Stimulated activated CD4-positive, alpha-beta T cell treated with anti-CD3 and anti-CD28 coated beads, TNF-alpha, amount 100 ng/mL, for 4 hours (primary cell): ENCODE data around the gene TMEM107.

Experiments
- DNase-seq, 3 experiments: peaks; one replicate each; pipeline ENCODE4 v3.0.0-alpha.2; 2020; ENCODE audit warnings: low read depth in 3 of 3

TMEM107 gene

DNA sequence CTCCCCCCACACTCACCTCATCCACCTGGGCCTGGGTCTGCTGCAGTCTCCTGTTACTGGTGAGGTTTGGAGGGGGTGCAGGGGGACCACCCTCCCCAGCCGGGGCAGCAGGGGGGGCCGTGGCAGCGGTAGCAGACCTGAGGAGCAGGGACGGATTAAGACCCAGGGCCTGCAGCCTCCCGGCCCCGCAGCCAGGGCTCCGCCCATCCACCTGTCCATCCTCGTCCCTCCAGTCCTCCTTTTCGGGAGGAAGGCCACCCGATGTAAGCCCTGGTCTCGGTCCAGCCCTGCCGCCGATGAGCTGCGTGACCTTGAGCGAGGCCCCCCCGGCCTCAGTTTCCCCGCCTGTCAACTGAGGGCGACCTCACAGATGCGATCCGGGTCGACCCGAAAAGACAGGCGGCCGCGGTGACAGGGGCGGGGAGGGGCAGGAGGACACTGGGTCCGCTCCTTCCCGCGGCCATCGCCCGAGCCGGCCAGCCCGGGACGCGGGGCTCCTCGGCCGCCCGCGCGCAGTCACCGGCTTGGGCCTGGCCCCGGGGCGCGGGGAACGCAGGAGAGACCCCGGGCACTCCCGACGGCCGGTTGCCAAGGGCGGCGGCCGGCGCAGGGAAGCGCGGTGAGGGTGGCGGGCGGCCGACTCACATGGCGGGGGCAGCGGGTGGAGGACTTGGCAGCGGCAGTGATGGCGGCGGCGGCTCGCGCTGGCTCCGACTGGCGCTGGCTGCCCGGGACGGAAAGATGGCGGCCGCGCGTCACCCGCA lies 13.8 kb downstream of the TMEM107 start, which contains the start of gene VAMP2:
Gene VAMP2 (minus strand): TSS at position 716 of the 764 bp plus-strand sequence. CDS start 69 bp downstream, at position 647.
- peak; percentile 68 to 70 (median 69) for DNase-seq

DNA sequence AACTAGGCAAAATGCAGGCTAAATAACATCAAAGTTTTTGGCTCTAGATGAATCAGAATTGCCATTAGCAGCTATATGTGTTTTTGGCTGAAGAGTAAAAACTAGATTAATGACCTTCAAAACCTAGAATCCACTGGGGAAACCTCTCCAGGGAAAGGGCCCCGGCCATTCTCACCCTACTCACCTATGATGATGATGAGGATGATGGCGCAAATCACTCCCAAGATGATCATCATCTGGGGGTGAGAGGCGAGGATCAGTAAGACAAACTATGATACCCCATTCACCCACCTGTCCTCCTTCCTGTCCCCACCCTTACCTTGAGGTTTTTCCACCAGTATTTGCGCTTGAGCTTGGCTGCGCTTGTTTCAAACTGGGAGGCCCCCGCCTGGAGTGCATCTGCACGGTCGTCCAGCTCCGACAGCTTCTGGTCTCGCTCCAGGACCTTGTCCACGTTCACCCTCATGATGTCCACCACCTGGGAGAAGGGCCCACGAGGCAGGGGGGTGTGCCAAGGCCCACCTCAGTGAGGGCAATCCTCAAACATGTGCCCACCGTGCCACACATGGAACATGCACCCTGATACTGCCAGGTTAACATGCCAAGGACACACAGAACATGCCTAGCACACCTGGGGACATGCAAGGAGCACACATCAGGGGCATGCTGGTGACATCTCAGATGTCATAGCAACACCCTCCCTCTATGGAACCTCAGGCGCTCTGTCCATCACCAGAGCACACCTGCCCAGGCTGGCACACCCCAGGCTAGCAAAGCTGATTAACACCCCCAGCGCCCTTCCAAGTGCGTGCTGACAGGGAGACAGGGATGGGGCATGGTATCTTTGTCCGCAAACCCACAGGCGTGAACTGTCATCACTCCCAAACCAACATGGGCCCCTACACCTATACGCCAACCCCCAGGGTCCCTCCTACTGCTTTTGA lies 14.6 kb downstream of the TMEM107 start:
- no peak for DNase-seq

- DNase-seq: no peak
These were observed 15.4 kb downstream of the TMEM107 start for GRCh38 chr17:8160741-8161221.

DNA sequence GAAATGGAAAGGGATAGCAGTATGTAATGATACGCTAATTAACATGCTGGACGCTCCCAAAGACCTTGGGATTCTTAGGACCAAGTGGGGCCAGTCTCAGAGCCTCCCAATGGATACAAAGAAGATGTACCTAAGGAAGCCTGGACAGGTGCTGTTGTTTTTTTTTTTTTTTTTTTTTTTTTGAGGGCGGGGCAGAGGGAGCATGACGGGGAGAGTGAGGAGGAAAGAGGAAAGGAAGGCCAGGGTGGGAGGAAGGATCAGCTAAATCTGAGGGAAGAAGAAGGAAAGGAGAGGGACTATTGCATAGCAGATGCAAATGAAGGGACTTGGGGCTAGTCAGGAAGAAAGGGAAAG lies 16.0 kb downstream of the TMEM107 start:
- no peak for DNase-seq

- DNase-seq: no peak
These were observed 16.5 kb downstream of the TMEM107 start for GRCh38 chr17:8159459-8160223.

- DNase-seq: no peak
These were observed 17.2 kb downstream of the TMEM107 start for GRCh38 chr17:8159032-8159400.

- DNase-seq: peak; percentile 74 to 79 (median 76)
These were observed 17.7 kb downstream of the TMEM107 start for GRCh38 chr17:8158267-8159031.

DNA sequence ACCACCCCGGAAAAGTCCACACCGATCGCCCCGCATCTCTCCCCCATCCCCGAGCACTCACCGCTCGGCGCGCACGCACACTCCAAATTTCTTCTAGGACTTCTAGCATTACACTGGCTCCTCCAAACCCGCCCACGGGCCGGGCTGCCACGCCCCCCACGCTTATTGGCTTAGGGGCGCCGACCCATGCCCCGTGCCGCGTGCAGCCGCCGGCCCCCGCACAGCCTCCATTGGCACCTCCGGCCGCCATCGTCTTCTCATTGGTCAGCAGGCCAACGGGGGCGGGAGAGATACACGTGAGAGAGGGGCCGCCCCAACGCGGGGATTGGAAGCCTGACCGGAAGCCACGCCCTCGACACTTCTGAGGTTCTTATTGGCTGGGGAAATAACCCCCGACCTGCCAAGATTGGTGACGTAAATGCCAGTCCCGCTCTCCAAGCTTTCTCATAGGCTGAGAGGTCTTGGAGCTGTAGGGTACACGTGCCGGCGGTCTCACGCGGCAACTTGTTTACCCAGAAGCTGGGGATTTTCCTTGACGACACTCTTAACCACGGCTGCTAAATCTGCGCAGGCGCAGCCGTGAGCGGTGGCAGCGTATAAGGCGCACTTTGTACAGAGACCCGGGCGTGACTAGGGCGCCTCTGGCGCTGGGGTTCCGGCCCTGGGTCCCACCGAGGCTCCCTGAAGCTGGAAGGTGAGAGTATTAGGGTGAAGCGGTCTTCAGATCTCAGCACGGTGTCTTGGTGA lies 19.8 kb downstream of the TMEM107 start:
- peak; percentile 99 to 100 (median 100) for DNase-seq

GRCh38 chr17:8155996-8156245 lies 20.3 kb downstream of the TMEM107 start:
- DNase-seq: no peak

GRCh38 chr17:8155231-8155995 lies 20.8 kb downstream of the TMEM107 start:
- no peak for DNase-seq

DNA sequence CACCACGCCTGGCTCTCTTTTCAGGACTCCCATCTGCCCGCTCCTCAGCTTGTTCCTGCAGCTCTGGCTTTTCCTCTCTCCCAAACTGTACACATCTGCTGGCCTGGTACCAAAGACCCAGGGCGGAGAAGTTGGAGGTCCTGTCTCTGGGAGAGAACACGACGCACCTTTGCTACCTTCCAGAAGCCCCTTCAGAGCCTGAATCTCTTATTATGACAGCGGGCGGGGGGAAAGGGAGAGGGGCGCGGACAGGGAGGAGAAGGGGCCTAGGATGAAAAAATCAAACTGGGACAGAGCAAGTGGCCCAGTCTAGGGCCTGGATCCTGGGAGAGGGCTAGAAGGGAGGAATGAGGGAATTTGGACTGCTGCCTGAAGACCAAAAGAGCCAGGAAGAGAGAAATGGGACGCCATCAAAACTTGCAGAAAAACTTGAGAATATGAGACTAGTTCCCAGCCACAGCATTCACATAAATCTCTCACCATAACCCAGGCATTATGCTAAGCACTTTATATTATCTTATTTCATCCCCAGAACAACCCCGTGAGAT lies 21.5 kb downstream of the TMEM107 start:
- no peak for DNase-seq

GRCh38 chr17:8153957-8154607 lies 22.1 kb downstream of the TMEM107 start:
- peak; percentile 72 to 83 (median 82) for DNase-seq

DNA sequence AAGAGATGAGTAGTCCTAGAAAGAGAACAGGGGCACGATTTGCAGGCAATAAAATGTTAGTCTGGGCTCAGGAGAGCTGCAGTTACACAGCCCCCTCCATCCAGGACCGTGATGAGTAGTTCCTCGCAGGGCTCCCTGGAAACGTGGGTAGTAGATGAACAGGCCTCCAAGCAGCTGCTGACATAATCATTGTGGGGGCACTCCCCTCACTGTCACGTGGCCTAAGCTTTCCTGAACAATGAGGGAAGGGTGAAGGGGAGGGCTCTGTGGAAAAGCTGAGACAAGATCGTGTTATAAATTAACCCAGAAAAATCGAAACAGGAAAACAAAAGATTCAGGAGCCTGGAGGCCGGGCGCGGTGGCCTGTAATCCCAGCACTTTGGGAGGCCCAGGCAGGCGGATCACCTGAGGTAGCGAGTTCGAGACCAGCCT lies 22.6 kb downstream of the TMEM107 start:
- peak in 1 of 3 experiments; percentile 49 for DNase-seq

GRCh38 chr17:8153031-8153451 lies 23.1 kb downstream of the TMEM107 start:
- DNase-seq: no peak

GRCh38 chr17:8152112-8152775 lies 23.9 kb downstream of the TMEM107 start, which contains the start of gene PER1:
Gene PER1, minus strand, starts transcription at chr17:8152404. Its CDS starts 1,698 bp downstream, at chr17:8150706.
- DNase-seq: peak; percentile 75 to 80 (median 77)

DNA sequence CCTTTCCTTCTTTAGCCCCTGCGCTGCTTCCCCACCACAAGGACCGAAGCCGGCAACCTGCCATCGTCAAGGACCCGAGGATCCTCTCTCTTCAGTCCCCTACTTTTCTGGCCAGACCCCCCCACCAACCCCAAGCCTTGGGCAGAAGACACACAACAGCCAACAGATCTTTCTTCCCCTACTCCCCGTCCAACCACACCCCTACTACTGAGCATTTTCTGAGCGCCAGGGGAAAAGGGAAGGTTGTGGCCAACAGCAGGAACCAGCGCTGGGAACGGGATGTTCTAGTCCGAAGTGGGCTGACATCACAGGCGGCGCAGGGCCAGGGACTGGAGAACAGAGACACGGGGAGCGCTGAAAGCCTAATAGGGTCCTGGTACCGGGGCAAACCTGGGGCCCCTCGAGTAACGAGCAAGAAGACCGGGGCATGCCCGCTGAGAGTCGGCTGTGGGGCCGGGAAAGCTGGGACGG lies 24.5 kb downstream of the TMEM107 start:
- DNase-seq: no peak

- DNase-seq: peak; percentile 78 to 86 (median 80)
These were observed 25.0 kb downstream of the TMEM107 start for GRCh38 chr17:8151120-8151640.
